Left lobe of liver (tissue), 2 donors: ENCODE data around the gene LTA. TPM values are rescaled to one million over a fixed set of nuclear protein-coding genes. Genes with fewer than 3 reads are reported as not detected.

ENCODE experiments used
- ATAC-seq: fragments of 200-7000 bp; cut with Tn5 transposase; one replicate; pipeline ENCODE4 v1.9.1; 2020; ENCODE audit warnings: mild to moderate bottlenecking, moderate library complexity
- DNase-seq: peaks from one replicate; pipeline ENCODE4 v3.0.0-alpha.2; 2020; ENCODE audit warnings: low spot score
- total RNA-seq: library from RNA; stranded (reverse); gene quantifications from one replicate; pipeline ENCODE4 v1.2.1, GENCODE V29; 2021
- donor health status: DM: no; HTN: no; CAD: no; lungs with moderate emphysema.
- donor health status: DM: no; HTN: yes; CAD: no.

LTA gene
- 0.93 TPM for total RNA-seq

GRCh38 chr6:31572041-31572911 lies at the start of gene LTA:
Gene LTA (plus strand): TSS chr6:31572289. CDS start chr6:31572743, 454 bp downstream.
- DNase-seq (no peak), ATAC-seq (no peak)

- no peak for ATAC-seq
- no peak for DNase-seq
Observed at GRCh38 chr6:31525553-31525931, 46.5 kb upstream of the LTA start.

GRCh38 chr6:31525932-31526591 lies 46.0 kb upstream of the LTA start:
- no peak for ATAC-seq
- no peak for DNase-seq

GRCh38 chr6:31528307-31528777 lies 43.7 kb upstream of the LTA start:
- DNase-seq: no peak
- no peak for ATAC-seq

GRCh38 chr6:31528821-31529328 lies 43.2 kb upstream of the LTA start, which contains the start of gene MCCD1:
Gene MCCD1 (plus strand): TSS chr6:31528962. CDS start chr6:31529015, 53 bp downstream.
- DNase-seq (no peak), ATAC-seq (peak; percentile 42)

- DNase-seq: no peak
- peak; percentile 11 for ATAC-seq
Observed at GRCh38 chr6:31529329-31530150, 42.5 kb upstream of the LTA start.

GRCh38 chr6:31530659-31531058 lies 41.4 kb upstream of the LTA start:
- DNase-seq (no peak), ATAC-seq (no peak)

GRCh38 chr6:31531162-31531561 lies 40.9 kb upstream of the LTA start:
- no peak for DNase-seq

GRCh38 chr6:31531771-31532643 lies 40.1 kb upstream of the LTA start:
- ATAC-seq: no peak

More at GRCh38 chr6:31531162-31531561, 40.9 kb upstream of the LTA start:
- no peak for ATAC-seq

GRCh38 chr6:31532644-31533454 lies 39.2 kb upstream of the LTA start:
- ATAC-seq (peak; percentile 25), DNase-seq (no peak)

More at GRCh38 chr6:31531771-31532643, 40.1 kb upstream of the LTA start:
- no peak for DNase-seq

GRCh38 chr6:31533455-31533841 lies 38.6 kb upstream of the LTA start:
- no peak for ATAC-seq

GRCh38 chr6:31534011-31534410 lies 38.1 kb upstream of the LTA start:
- DNase-seq: no peak
- no peak for ATAC-seq

More at GRCh38 chr6:31533455-31533841, 38.6 kb upstream of the LTA start:
- no peak for DNase-seq

GRCh38 chr6:31534521-31535040 lies 37.5 kb upstream of the LTA start:
- no peak for DNase-seq
- ATAC-seq: no peak

GRCh38 chr6:31535538-31536324 lies 36.4 kb upstream of the LTA start:
- ATAC-seq (no peak), DNase-seq (no peak)

- ATAC-seq (peak; percentile 64), DNase-seq (peak; percentile 69)
Observed at GRCh38 chr6:31538805-31539400, 33.2 kb upstream of the LTA start.

- ATAC-seq: no peak
- no peak for DNase-seq
Observed at GRCh38 chr6:31540640-31541039, 31.4 kb upstream of the LTA start.

GRCh38 chr6:31541059-31541657 lies 30.9 kb upstream of the LTA start:
- ATAC-seq (peak; percentile 13), DNase-seq (no peak)
